ENCODE results near the gene ODAD2. TPM values are rescaled to one million over a fixed set of nuclear protein-coding genes. Genes with fewer than 3 reads are reported as not detected.

ODAD2 gene
- total and polyA plus RNA-seq, 2 of the 8 experiments (the other 6 are each of a cell fraction or from before 2014, with no cell fraction given) = 0.95 to 4.3 TPM

GRCh38 chr10:27865221-27865635 lies 133.7 kb downstream of the ODAD2 start (continued):
- TF ChIP-seq HDAC2 (IDR thresholded peaks at IDR 0.05; ENCODE audit: borderline replicate concordance in 1 of 2, low read depth in 2 of 2, low read length in 2 of 2) (no peak), CHD2 (IDR thresholded peaks at IDR 0.05; ENCODE audit: low read length) (no peak)

All from H1 (cell line).